GM18951 (cell line): ENCODE results near the gene BICC1.
"Not testable (repeated sequence)": the region's sequence is repeated elsewhere in the genome, so short reads cannot be mapped to it uniquely, and the experiment has no call there.

Experiments
- POLR2A ChIP-seq: IDR thresholded peaks from 4 replicates; pipeline ENCODE4 v1.6.1; 2011; ENCODE audit warnings: mild to moderate bottlenecking; ENCODE audit not compliant: insufficient read length, insufficient read depth; ENCODE audit errors: extremely low read depth
- in situ Hi-C: fragments of 300-500 bp; cut with MboI; formaldehyde crosslinking; loops from one replicate; pipeline ENCODE4 v1.12.0; 2022; ENCODE audit warnings: low sequenced_read_pairs, mixed read lengths, inconsistent platforms; ENCODE audit not compliant: unreplicated experiment

BICC1 gene

GRCh38 chr10:58579011-58579655, 66.5 kb downstream of the BICC1 start:
- TF ChIP-seq POLR2A, result no peak
- in situ Hi-C loops, result no loop called here

GRCh38 chr10:58582045-58582444, 69.4 kb downstream of the BICC1 start:
- in situ Hi-C loops, result no loop called here
- no peak for TF ChIP-seq POLR2A

GRCh38 chr10:58585435-58585834, 72.8 kb downstream of the BICC1 start:
- in situ Hi-C loops, result no loop called here

GRCh38 chr10:58586282-58587245, 73.9 kb downstream of the BICC1 start:
- TF ChIP-seq POLR2A, result no peak
- in situ Hi-C loops, result no loop called here

More at GRCh38 chr10:58585435-58585834, 72.8 kb downstream of the BICC1 start:
- no peak for TF ChIP-seq POLR2A

GRCh38 chr10:58587676-58588075, 75.0 kb downstream of the BICC1 start:
- TF ChIP-seq POLR2A, result no peak
- in situ Hi-C loops, result no loop called here

GRCh38 chr10:58588673-58589265, 76.1 kb downstream of the BICC1 start:
- in situ Hi-C loops, result no loop called here
- TF ChIP-seq POLR2A, result no peak

GRCh38 chr10:58590152-58590840, 77.6 kb downstream of the BICC1 start:
- TF ChIP-seq POLR2A, result no peak

GRCh38 chr10:58590924-58591323, 78.3 kb downstream of the BICC1 start:
- in situ Hi-C loops, result no loop called here
- TF ChIP-seq POLR2A, result no peak

More at GRCh38 chr10:58590152-58590840, 77.6 kb downstream of the BICC1 start:
- in situ Hi-C loops, result no loop called here

GRCh38 chr10:58593008-58593407, 80.3 kb downstream of the BICC1 start:
- TF ChIP-seq POLR2A, result no peak
- in situ Hi-C loops, result no loop called here

- in situ Hi-C loops, result not testable (repeated sequence)
These were observed 84.5 kb downstream of the BICC1 start for GRCh38 chr10:58597211-58597610.

- TF ChIP-seq POLR2A, result no peak
- in situ Hi-C loops, result no loop called here
These were observed 87.4 kb downstream of the BICC1 start for GRCh38 chr10:58599927-58600553.

GRCh38 chr10:58608351-58608750, 95.7 kb downstream of the BICC1 start:
- TF ChIP-seq POLR2A, result no peak
- in situ Hi-C loops, result no loop called here

- TF ChIP-seq POLR2A, result no peak
- in situ Hi-C loops, result no loop called here
These were observed 96.3 kb downstream of the BICC1 start for GRCh38 chr10:58608826-58609531.
